ENCODE measurements around the gene PAX8.

The PAX8 gene

GRCh38 chr2:113229795-113230194 is 48.9 kb downstream of the PAX8 start:
- H3K27me3 ChIP-seq (replicated peaks), result no peaks in the 10 kb centered on the region
- H3K27ac ChIP-seq, result no peak overlapping the region
- H3K36me3 ChIP-seq (replicated peaks), result no peaks in the 10 kb centered on the region
- DNase-seq, result no peak
- no peak overlapping the region for H3K4me3 ChIP-seq (ENCODE audit: low read depth, low read length)
- in situ Hi-C loops (cut with HindIII; ENCODE audit: low pct_ligation_motif_present, low sequenced_read_pairs), result no loop called here
- TF ChIP-seq CTCF (IDR thresholded peaks at IDR 0.05; ENCODE audit: low read depth, low read length, missing control alignments), result no peak

- peak; percentile 4 for TF ChIP-seq CTCF (IDR thresholded peaks at IDR 0.05; ENCODE audit: low read depth, low read length, missing control alignments)
- in situ Hi-C loops (cut with HindIII; ENCODE audit: low pct_ligation_motif_present, low sequenced_read_pairs), result no loop called here
- DNase-seq, result no peak
- no peaks in the 10 kb centered on the region for H3K36me3 ChIP-seq (replicated peaks)
- no peak overlapping the region for H3K4me3 ChIP-seq (ENCODE audit: low read depth, low read length)
- no peak overlapping the region for H3K27ac ChIP-seq
- H3K27me3 ChIP-seq (replicated peaks), result no peaks in the 10 kb centered on the region
Measured at GRCh38 chr2:113228991-113229716, 49.6 kb downstream of the PAX8 start.

- no peak for DNase-seq
- H3K27ac ChIP-seq, result no peak overlapping the region
- no peaks in the 10 kb centered on the region for H3K36me3 ChIP-seq (replicated peaks)
- no peak for TF ChIP-seq CTCF (IDR thresholded peaks at IDR 0.05; ENCODE audit: low read depth, low read length, missing control alignments)
- H3K4me3 ChIP-seq (ENCODE audit: low read depth, low read length), result no peak overlapping the region
- in situ Hi-C loops (cut with HindIII; ENCODE audit: low pct_ligation_motif_present, low sequenced_read_pairs), result no loop called here
- H3K27me3 ChIP-seq (replicated peaks), result no peaks in the 10 kb centered on the region
Measured at GRCh38 chr2:113228351-113228750, 50.4 kb downstream of the PAX8 start.

- no peak overlapping the region for H3K27ac ChIP-seq
- in situ Hi-C loops (cut with HindIII; ENCODE audit: low pct_ligation_motif_present, low sequenced_read_pairs), result no loop called here
- no peaks in the 10 kb centered on the region for H3K36me3 ChIP-seq (replicated peaks)
- no peak for DNase-seq
- no peak for TF ChIP-seq CTCF (IDR thresholded peaks at IDR 0.05; ENCODE audit: low read depth, low read length, missing control alignments)
- no peaks in the 10 kb centered on the region for H3K27me3 ChIP-seq (replicated peaks)
- no peak overlapping the region for H3K4me3 ChIP-seq (ENCODE audit: low read depth, low read length)
Measured at GRCh38 chr2:113227698-113228097, 51.0 kb downstream of the PAX8 start.

GRCh38 chr2:113227290-113227689 is 51.4 kb downstream of the PAX8 start:
- H3K27ac ChIP-seq, result no peak overlapping the region
- H3K27me3 ChIP-seq (replicated peaks), result no peaks in the 10 kb centered on the region
- no peaks in the 10 kb centered on the region for H3K36me3 ChIP-seq (replicated peaks)
- no peak overlapping the region for H3K4me3 ChIP-seq (ENCODE audit: low read depth, low read length)
- DNase-seq, result no peak
- in situ Hi-C loops (cut with HindIII; ENCODE audit: low pct_ligation_motif_present, low sequenced_read_pairs), result no loop called here
- no peak for TF ChIP-seq CTCF (IDR thresholded peaks at IDR 0.05; ENCODE audit: low read depth, low read length, missing control alignments)

GRCh38 chr2:113226462-113226861 is 52.3 kb downstream of the PAX8 start:
- no peak for TF ChIP-seq CTCF (IDR thresholded peaks at IDR 0.05; ENCODE audit: low read depth, low read length, missing control alignments)
- in situ Hi-C loops (cut with HindIII; ENCODE audit: low pct_ligation_motif_present, low sequenced_read_pairs), result no loop called here
- H3K4me3 ChIP-seq (ENCODE audit: low read depth, low read length), result no peak overlapping the region
- H3K27me3 ChIP-seq (replicated peaks), result no peaks in the 10 kb centered on the region
- no peaks in the 10 kb centered on the region for H3K36me3 ChIP-seq (replicated peaks)
- H3K27ac ChIP-seq, result no peak overlapping the region
- DNase-seq, result no peak
